SKM-1 treated with dmso at 0.1 percent for 144 hours (cell line): ENCODE data around the gene NFYB.
"Not testable (repeated sequence)": the region's sequence is repeated elsewhere in the genome, so short reads cannot be mapped to it uniquely, and the experiment has no call there.

Experiments
- DNase-seq: peaks from one replicate; lab custom pipeline; 2025; ENCODE audit not compliant: unreplicated experiment; lab: John Stamatoyannopoulos, UW

Gene NFYB

DNA sequence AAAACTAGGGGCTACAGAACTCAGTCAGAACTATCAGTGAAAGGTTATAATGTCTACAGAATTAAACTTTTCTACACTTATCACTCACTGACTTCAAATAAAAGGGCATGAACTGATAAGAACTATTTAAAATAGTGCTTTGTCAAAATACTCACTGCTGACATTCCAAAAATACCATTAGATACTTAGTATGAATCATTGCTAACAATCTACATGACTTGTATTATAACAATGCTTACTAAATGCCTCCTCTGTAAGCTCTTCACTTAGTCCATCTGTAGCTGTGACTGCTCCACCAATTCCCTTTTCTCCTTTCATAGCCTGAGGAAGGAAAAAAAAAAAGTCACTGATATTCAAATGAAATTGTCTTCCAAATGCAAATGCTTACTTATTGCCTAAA is 17.0 kb downstream of the NFYB start:
- DNase-seq: no peak

DNA sequence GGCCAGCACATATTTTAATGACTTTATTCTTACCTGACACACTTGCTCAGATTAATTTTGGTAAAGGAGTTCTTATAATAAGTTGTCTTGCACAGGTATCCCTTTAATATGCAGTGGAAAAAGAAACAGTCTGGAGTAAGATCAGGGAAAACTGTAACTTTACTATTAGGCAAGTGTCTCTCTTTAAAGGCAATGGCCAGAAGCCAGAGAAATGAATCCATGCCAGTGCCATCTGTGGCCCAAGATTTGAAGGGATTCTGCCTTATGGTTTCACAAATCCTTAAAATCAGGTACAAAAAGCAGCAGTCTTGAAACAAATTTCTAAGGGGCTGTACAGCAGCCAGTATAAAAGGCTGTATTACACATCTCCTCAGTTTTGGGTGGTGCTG is 22.4 kb downstream of the NFYB start:
- no peak for DNase-seq

DNA sequence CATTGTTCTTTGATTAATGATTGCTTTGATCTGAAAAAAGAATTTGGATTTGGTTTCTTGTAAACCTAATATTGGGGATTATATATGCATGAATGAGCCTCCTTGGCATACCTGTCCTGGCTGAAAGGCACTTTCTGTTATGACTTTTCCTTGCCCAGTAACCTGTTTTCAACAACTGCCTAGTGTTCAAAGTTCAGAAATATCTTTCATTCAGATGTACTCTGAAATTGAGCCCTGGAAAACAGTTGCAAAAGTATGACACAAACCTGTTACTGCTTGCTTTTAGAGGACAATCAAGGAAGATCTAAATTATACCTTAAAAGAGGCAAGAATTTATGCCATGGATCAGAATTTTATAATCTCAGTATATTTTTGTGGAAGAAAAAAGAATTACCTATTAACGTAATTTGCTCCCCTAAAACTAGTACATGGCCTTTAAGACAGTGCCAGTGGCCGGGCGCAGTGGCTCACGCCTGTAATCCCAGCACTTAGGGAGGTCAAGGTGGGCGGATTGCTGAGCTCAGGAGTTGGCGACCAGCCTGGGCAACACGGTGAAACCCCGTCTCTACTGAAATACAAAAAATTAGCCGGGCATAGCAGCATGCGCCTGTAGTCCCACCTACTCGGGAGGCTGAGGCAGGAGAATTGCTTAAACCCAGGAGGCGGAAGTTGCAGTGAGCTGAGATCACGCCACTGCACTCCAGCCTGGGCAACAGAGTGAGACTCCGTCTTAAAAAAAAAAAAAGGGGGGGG is 23.0 kb downstream of the NFYB start:
- not testable (repeated sequence) for DNase-seq

DNA sequence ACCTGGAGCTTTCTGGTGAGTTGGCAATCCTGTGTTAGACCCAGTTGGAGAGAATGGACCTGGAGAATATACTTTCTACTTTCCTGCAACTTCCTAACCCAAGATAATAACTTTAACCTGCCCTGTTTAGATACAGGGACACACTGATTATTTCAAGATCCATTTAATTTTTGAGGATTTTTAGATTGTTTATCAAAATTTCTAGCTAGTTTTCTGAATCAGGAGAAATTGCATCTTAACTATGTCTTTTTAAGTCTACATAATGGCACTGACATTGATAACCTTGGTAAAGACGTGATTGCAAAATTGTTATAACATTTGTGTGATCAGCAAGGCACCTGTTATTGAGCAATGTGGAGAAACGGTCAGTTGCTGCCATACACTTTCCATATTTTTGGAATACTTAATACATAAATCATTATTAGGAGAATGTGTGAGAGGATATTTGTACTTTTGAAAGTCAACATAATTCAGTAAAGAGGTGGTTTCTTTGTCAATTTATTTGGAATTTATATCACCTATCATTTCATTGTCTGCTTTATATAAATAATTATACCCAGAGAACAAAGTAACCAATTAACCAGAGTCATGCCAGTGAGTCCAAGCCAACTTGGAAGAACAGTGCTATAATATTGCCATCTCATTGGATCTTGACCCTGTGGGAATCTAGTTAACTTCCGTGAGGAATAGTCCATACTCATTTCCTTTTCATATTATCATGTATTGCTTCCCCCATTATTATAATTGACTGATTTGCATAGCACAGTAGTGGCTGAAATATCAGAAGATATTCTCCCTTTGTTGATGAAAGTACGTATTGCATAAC is 28.4 kb downstream of the NFYB start:
- no peak for DNase-seq

DNA sequence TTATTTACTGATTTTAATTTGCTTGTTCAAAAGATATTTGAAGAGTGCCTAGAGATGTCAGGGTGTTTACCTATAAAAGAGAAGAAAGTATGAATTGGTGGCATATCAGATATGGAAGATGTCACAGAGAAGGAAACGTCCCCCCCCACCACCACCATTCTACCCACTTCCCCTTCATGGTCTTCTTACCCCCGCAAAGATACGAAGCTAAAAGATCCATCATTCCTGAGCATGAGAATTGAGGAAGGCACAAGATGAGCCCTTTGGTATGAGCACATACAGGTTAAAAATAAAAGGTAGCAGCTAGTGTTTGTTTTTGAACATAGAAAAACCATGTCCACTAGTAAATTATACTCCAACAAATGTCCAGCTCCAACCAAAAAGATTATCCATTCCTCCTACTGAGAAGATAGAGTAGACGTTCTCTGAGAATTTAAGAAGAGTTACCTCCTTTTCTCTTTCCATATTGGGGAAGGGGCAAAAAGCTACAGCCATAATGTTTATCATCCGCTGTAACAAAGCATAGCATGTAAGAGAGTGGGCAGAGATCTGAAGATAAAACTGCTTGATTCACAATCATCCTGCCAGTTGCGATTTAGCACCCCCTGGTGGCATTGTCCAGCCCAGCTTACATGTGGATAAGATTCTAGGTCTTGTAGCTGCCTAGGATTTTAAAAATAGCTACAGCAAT is 29.1 kb downstream of the NFYB start:
- peak; percentile 13 for DNase-seq

DNA sequence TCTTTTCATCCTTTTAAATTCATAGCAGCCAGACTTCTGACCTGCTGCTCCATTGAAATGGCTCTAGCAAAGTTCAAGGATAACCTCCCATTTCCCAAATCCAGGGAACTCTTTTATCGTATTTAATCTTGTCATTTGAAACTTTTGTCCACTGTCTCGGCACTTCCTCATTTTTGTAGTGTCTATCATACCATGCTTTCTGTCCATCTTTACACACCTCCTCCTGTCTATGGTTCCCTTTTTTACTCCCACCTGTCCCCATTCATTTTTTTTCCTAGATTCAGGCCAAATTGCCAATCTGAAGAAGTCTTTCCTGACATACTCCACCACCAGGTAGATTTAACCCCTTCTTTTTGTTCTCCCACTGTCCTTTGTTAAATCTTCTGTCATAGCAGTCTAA is 31.0 kb downstream of the NFYB start:
- DNase-seq: no peak

DNA sequence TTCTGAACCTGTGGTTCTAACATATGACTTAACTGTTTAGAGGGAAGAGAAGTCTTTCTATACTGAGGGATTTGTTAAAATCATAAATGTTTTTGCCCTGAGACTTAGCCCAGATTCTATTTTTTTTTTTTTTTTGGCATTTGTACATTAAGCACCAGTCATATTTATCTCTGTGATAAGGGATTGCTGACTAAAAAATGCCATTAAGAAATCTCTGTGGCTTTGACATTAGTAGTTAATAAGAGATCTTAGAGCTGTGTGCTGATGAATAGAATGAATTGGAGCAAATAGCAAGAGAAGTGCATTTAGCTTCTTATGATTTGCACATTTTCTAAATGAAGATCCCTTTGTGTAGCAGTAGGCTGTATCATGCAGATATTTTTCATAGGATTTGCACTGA is 32.5 kb downstream of the NFYB start:
- no peak for DNase-seq

DNA sequence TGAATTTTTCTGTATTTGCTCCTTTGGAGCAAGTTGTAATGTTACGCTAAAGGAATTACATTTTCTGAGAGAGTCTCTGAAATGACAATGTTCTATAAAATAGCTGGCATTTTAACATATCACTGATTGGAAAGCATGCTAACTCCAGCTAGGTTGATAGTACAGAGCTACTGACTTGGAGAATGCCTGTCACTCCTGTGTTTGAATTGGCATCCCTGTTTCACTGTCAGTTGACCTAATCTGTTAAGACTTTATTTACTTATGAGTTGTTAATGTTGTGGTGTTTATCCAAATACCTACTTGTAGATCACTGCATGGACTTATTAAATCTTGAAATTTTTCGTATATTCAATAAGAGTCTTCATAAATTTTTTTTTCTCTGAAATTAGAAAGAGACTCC is 40.1 kb downstream of the NFYB start:
- DNase-seq: no peak

DNA sequence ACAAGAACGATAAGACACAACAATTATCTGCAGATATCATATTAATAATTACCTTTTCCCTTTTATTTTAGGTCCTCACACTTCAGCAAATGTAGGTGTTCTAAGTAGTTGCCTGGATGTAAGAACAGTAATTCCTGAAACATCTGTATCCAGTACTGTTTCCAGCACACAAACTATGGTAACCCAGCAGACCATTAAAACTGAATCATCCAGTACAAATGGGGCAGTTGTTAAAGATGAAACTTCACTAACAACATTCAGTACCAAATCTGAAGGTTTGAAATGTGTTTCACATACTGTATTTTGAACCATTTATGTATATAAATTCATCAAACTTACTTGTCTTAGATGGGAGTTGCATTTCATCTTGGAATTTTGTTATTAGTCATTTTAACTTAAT is 42.7 kb downstream of the NFYB start:
- DNase-seq: no peak

DNA sequence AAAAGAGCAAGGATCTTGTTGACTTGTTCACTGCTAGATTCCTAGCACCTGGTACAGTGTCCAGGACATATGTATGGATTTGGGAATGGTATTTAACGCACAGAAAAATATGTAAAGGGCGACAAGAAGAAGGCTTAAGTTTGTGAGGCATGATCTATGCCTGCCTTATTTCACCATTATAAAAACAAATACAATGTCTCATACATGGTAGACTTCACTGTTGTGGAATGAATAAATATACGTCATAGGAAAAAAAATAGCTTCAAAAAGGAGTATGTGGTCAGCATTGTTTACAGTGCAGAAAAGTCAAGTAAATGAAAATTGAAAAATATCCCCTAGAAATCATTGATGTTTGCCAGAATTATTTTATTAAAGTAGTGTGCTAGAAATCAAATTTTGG is 43.7 kb downstream of the NFYB start:
- no peak for DNase-seq

DNA sequence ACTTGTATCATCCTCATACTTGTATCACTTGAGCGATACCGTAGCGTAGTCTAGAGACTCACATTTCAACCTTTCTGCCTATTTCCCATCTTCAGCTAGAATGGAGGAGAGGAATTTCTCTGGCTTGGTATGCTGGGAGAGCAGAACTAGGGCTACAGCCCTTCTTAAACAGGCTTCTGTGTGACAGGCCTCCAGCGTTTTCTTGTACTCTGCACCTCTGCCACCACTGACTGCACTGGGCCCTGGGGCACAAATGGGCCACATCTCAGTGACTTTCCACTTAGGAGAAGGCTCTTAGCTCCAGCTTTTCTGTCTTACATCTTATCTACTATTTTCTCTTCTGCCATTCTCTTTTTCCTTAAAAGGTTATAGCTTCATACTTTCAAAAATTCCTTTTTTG is 46.9 kb downstream of the NFYB start:
- no peak for DNase-seq

DNA sequence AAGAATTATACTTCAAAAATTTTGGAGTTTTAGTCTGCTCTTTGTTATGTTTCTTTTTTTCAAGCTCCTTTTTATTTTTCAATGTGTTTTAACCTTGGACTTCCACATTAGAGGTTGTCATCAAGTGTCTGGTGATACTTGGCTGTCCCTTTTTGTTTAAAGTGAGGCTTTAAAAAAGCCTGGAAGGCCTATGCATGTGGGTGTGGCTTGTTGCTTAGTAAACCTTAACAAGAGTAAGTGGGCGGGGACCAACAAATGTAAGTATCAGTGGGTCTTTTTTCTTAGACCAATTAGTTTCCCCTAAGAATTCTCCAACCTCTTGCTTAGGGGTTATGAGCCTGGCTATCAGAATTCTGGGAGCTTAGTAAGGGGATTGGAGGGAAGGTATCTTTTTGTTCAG is 47.3 kb downstream of the NFYB start:
- DNase-seq: no peak

DNA sequence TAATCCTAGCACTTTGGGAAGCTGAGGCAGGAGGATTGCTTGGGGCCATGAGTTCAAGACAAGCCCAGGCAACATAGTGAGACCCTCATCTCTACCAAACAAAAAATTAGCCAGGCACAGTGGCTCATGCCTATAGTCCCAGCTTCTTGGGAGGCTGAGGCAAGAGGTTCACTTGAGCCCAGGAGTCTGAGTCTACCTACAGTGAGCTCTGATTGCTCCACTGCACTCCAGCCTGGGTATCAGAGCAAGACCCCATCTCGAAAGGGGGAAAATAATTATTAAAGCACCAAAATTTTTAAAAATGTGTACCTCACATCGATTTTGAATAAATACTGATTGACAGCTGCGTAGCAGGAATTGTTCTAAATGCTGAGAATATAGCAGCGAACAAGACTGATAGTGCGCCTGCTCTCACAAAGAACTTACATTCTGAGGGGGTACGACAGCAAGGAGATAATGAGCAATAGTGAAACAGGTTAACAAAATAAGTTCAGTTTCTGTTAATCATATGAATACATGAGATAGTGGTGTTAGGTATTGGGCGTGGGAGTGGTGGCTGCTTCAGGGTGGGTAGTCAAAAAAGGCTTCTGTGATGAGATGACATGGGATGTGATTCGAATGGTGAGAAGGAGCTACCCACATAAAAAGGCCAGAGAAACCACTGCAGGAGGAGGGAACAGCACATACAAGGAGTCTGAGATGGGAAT is 54.1 kb downstream of the NFYB start:
- no peak for DNase-seq

DNA sequence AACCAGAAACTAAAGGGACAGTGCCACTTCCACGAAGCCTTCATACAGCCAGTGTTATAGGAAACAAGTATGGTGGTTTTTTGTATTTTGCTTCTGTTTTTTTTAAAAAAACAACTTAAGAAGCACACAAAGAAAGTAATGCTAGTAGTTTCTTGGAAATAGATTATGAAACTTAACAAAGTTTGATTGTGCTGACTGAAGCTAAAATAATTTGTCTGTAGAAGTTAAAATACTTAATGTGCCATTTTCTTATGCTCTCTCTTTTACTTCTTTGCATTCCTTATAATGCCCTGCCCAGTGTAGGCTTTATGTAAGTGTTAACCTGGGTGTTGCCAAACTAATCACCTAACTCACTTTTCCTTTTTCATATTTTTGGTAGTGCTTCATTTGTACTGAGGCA is 57.2 kb downstream of the NFYB start:
- no peak for DNase-seq

DNA sequence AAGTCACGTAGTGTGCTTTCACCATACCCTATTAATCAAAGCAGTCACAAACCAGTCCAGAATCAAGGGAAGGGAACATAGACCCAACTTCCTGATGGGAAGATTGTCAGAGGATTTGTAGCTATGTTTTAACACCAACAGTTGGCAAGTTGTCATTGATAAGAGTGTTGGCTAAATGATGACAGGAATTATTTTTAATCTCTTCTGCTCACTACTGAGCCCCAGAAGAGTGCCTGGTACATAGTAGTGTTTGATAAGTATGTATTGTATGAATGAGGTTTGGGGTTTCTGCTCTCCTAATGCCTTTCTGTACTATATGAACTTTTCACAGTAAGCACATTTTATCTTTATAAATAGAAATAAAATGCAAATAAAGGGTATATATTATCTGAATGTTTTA is 59.0 kb downstream of the NFYB start:
- no peak for DNase-seq

DNA sequence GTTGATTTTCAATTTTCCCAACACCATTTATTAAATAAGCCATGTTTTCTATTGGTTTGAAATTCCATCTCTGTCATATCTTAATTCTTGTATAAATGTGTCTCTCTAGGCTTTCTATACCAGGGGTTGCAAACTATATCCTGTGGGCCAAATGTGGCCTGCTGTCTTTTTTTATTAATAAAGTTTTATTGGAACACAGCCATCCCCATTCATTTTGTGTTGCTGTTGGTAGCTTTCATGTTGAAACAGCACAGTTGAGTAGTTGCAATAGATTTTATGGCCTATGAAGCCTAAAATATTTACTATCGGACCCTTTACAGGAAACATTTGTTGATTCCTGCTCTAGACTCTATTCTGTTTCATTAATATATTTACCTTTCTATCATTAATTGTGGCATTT is 64.3 kb downstream of the NFYB start:
- no peak for DNase-seq

DNA sequence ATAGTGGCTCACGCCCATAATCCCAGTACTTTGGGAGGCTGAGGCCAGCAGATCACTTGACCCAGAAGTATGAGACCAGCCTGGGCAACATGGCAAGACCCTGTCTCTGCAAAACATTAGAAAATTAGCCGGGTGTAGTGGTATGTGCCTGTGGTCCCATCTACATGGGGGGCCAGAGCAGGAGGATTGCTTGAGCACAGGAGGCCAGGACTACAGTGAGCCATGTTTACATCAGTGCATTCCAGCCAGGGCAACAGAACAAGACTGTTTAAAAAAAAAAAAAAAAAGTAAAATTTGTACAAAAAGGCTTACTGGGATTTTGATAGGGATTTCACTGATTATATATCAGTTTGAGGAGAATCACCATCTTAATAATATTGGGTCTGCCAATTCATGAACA is 65.9 kb downstream of the NFYB start:
- DNase-seq: no peak
